Stimulated activated CD8-positive, alpha-beta memory T cell treated with anti-CD3 and anti-CD28 coated beads, Interleukin-4, amount 100 ng/mL, for 4 hours (primary cell): Measurements from ENCODE around the gene TUSC1.
"Not testable (repeated sequence)": the region's sequence is repeated elsewhere in the genome, so short reads cannot be mapped to it uniquely, and the experiment has no call there.

ENCODE experiments used
- DNase-seq, 2 donors: peaks; one replicate each; pipeline ENCODE4 v3.0.0-alpha.2; 2020; ENCODE audit warnings: low read depth in 2 of 2, low spot score in 1 of 2

Gene TUSC1

GRCh38 chr9:25678147-25678666, at the start of gene TUSC1:
Gene TUSC1 (minus strand): TSS chr9:25678444. CDS start chr9:25678312, 132 bp downstream.
- DNase-seq = no peak

- no peak for DNase-seq
Measured at GRCh38 chr9:25726871-25727410, 48.7 kb upstream of the TUSC1 start.

- DNase-seq = no peak
Measured at GRCh38 chr9:25724424-25724823, 46.2 kb upstream of the TUSC1 start.

GRCh38 chr9:25716220-25716872, 38.1 kb upstream of the TUSC1 start:
- no peak for DNase-seq

- DNase-seq = no peak
Measured at GRCh38 chr9:25709941-25710340, 31.7 kb upstream of the TUSC1 start.

GRCh38 chr9:25704800-25705199, 26.6 kb upstream of the TUSC1 start:
- no peak for DNase-seq

GRCh38 chr9:25703701-25704357, 25.6 kb upstream of the TUSC1 start:
- no peak for DNase-seq

GRCh38 chr9:25702536-25702935, 24.3 kb upstream of the TUSC1 start:
- no peak for DNase-seq

GRCh38 chr9:25700899-25701298, 22.7 kb upstream of the TUSC1 start:
- DNase-seq = not testable (repeated sequence)

GRCh38 chr9:25700430-25700829, 22.2 kb upstream of the TUSC1 start:
- no peak for DNase-seq

GRCh38 chr9:25691786-25692185, 13.5 kb upstream of the TUSC1 start:
- DNase-seq = no peak

- no peak for DNase-seq
Measured at GRCh38 chr9:25684321-25684720, 6.1 kb upstream of the TUSC1 start.

GRCh38 chr9:25681266-25681665, 3.0 kb upstream of the TUSC1 start:
- no peak for DNase-seq

- DNase-seq = no peak
Measured at GRCh38 chr9:25678846-25679360, 659 bp upstream of the TUSC1 start.

GRCh38 chr9:25677301-25678146, 720 bp downstream of the TUSC1 start:
- no peak for DNase-seq

GRCh38 chr9:25675858-25676257, 2.4 kb downstream of the TUSC1 start:
- DNase-seq = not testable (repeated sequence)

- DNase-seq = no peak
Measured at GRCh38 chr9:25658571-25658970, 19.7 kb downstream of the TUSC1 start.

GRCh38 chr9:25654417-25654816, 23.8 kb downstream of the TUSC1 start:
- DNase-seq = no peak

GRCh38 chr9:25648116-25648515, 30.1 kb downstream of the TUSC1 start:
- no peak for DNase-seq

GRCh38 chr9:25636026-25636425, 42.2 kb downstream of the TUSC1 start:
- no peak for DNase-seq

- DNase-seq = no peak
Measured at GRCh38 chr9:25629231-25629630, 49.0 kb downstream of the TUSC1 start.
